NCI-H748 (cell line): Measurements from ENCODE around the gene HPX.

ENCODE experiments used
- DNase-seq: peaks from one replicate; lab custom pipeline; 2025; ENCODE audit not compliant: unreplicated experiment; lab: John Stamatoyannopoulos, UW

Gene HPX

DNA sequence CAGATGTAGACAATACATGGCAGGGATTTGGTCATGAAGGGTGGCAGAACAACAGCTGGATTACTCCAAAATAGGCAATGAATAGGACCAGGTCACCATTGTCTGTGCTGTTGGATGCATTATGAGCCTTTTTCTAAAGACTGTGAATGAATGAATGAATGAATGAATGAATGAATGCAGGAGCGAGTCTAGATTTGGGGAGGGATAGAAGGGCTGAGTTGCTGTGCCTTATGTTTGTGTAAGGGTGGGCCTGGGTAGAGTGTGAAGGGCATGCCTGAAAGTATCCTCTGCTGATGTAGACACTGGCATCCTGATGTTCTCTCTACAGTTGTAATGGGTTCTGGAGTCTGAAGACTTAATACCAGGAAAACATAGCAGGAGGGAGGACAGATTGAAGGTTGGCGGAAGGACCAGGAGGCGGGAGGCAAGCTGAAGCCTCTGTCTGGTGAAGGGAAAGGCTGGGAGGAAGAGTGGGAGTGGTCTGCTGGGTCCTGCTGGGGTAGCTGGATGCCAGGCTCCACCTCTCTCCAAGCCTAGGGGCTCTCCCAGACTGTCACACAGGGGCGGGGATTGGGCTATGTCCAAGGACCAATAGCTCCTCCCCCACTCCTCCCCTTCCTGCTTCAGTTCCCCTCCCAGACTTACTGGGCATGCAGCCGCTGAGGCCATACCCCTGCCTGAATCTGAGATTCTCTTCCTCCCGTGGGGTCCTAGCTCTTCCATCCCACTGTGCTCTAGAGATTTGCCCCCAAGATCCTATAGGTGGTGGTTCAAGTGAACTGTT is 28.1 kb upstream of the HPX start:
- peak; percentile 90 for DNase-seq

DNA sequence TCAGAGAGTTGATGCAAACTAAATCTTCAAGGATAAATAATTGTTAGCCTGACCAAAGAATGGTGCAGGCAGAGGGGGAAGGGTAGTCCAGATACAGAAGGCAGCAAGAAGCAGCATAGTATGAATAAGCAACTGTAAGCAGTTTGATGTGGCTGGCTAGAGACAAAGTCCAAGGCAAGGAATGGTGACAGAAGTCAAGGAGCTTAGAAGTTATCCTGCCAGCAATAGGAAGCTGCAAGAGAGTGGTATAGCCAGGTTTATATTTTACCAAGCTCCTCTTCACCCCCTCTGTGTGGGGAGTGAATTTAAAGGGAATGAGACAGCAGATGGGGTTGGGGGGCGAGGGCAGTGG is 18.3 kb upstream of the HPX start:
- no peak for DNase-seq

DNA sequence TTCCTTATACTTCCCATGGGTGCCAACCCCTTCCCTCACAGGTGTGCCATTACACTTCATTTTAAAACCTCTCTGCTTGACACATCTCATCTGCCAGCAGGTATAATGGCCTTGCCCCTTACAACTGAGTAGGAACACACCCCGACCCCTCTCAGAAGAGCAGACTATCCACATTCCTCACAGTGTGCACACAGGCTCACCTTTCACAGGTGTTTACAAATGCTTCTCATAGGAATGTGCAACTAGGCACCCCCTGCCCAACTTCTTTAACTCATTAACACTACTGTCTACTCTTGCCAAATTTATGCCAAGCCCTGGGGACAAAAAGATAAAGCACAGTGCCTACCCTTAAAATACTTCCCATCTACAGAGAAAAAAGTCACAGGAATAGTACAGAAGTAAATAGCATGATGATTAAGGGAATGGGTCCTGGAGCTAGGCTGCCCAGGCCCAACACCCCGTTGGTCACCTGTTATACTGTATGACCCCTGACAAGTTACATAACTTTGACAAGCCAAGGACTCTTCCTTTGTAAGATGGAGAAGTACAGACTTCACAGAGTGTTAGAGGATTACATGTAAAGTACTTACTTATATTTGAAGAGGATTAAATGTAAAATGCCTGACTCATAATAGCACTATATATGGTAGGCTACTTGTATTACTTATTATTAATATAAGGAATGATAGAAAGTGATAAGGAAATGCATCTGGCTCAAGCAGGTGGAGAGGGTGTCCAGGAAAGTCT is 17.7 kb upstream of the HPX start:
- DNase-seq: no peak

DNA sequence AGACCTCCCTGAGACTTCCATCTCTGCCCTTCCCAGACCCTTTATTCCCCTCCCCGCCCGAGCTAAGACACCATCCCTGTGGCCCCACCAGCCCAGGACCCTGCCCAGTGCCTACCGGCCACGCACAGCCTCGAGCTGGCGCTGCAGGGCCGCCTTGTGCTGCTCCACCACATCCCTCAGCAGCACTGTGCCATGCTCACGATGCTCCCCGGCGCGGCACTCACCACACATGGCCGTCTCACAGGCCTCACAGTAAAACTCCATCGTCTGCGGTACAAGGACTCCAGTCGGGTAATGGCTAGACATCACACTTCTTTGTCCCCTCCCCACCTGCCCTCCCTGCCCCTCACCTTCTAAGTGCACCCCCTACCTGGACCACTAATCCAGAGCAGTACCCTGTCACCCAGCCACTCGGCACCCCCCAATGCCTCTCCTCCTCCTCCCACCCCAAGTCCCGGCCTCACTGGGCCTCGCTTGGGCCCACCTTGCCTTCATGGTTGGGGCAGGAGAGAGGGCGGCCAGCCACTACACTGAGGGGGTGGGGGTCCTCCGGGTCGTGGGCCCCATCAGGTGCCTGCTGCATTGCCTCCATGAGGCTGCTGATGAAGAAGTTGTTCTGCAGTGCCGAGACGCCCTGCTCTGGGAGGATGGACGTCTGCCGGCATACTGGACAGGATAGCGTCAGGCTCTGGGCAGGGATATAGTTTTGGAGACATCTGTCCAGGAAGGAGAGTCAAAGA is 17.0 kb upstream of the HPX start:
- DNase-seq: no peak

DNA sequence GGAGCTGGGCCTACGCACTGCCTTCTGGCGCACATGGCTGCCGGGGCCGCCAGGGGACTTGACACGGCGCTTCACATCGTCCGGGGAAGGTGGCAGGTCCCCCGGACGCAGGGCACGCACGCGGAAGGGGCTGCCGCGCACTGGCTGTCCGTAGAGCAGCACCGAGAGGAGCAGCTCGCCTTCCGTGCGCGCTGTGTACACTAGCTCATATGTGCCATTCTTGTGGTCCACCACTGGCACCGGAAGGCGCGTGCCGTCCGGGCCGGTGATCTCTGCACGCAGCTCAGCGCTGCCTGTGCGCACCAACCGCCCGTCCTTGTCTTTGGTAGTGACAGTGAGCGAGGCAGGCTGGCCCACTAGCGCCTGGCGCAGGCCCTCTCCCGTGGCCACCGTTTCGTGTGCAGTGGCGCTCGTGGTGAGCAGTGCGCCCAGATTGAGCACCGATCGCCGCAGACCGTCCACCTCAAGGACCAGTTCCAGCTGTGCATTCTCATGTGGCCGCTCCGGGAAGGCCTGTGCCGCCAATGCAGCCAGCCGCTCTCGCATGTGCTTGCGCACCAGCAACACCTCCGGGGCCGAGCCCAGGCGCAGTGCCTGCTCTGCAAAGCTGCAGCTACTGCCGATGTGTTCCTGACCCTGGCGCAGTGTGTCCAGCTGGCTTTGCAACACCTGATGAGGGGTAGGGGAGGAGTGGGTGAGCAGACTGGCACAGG is 15.7 kb upstream of the HPX start:
- no peak for DNase-seq

DNA sequence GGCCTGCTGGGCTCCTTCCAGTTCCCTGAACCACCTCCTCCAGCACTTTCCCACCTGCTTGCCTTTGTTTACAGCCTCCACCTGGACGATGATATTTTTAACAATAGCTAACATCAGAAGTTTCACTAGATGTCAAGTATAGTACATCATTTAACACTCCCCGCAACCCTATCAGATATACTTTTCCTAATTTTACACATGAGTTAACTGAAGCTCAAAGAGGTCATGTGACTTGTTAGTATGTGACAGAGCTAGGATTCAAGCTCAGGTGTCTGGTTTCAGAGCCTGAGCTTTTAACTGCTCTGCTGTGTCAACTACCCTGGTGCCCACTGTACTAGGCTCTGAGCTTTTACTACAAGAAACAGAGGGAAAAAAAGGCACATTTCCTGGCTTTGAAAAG is 14.3 kb upstream of the HPX start:
- DNase-seq: no peak

DNA sequence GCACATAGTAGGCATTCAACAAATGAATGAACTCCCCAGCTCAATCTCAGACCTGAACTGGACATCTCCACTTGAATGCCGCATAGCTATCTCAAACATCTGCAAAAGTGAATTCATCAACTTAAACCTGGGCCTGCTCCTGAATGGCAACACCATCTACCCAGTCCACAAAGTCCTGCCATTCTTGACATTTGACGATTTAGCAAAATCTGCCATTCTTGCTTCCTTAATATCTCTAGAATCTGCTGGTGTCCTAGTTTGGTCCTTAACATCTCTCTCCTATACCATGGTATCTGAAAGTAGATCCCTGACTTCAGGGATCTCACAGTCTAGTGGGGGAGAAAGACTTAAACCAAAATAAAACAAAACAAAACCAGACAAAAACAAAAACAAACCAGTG is 12.4 kb upstream of the HPX start:
- DNase-seq: no peak

DNA sequence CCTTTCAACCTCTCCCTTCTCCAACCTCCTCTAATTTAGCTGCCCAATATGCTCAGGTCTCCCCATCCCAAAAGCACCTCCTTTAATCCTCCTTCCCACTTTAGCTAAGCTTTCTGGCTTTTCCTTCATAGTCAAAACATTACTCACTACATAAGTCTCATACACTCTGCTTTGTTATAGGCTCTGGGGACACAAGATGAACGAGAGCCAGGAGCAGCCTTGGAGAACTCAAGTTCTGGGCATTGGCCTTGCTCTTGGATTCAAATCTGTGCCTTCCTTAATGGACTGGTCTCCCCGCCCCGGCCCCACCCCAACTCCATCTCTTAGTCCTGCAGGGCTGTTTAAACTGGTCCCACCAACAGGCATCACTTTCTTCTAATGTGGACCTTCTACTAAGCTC is 11.4 kb upstream of the HPX start:
- no peak for DNase-seq

DNA sequence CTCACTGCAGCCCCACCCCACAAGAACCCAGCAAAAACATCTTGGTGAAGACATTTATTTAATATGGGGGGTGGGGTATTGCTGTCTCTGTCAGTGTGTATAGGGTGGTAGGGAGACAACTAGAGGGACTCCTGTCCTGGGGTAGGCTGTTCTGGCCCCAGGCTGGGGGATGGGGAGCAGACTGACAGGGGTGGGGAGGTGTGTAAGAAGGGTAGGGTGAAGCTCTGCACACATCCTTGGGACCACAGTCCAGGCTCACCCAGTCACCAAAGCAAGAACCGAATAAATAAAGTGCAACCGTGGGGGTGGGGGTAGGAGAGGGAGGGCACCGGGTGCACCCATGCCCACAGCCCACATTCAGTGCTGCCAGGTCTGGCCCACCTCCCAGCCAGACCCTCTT is 7.8 kb upstream of the HPX start:
- DNase-seq: no peak

DNA sequence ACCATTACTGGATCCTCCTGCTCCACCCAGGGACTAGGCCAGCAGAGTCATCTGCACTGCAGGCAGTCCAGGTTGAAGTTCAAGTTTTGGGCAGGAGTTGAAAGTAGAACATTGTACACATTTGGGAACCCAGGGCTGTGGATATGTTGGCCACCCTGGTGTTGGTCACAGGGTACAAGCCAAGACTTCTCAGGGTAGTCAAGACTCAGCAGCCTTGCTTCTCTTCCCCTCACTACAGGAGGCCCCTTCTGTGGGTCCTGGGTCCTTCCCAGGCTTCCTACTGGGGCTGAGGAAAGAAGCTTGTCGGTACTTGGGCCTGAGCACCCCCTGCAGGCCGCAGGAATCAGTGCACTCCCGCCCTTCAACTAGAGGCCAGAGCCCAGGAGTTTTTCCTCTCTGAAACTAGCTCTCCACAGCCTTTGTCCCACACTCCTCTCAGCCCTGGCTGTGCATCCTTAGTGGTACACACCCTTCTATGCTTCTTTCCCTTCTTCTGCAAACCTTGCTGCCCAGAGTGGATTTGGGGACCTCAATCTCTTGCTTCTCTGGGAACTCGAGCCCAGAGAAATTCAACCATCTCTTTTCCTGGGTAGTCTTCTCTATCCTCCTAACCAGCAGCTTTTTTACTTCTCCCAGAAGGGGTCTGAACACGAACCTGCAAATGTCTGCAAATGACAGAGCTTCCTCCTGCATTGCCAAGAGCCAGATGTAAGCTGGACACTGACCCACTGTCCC is 2.6 kb upstream of the HPX start:
- DNase-seq: peak; percentile 50

DNA sequence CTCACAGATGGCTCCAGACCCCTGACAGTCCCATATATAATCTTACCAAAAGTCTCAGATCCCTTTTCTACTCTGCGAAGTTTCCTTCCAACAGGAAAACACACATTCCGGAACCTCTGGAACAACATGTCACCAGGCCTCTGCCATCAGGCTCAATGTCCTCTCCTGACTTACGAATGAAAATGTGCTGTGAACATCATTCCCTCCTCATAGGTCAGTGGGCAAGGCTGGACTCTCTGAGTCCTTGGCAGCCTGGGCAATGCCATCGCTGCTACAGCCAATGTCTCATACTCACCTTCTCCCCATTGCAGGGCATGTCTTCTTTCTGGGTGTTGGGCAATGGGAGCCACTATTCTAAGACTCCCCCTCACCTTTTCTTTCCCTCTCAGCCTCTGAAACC is 1.7 kb upstream of the HPX start:
- no peak for DNase-seq

DNA sequence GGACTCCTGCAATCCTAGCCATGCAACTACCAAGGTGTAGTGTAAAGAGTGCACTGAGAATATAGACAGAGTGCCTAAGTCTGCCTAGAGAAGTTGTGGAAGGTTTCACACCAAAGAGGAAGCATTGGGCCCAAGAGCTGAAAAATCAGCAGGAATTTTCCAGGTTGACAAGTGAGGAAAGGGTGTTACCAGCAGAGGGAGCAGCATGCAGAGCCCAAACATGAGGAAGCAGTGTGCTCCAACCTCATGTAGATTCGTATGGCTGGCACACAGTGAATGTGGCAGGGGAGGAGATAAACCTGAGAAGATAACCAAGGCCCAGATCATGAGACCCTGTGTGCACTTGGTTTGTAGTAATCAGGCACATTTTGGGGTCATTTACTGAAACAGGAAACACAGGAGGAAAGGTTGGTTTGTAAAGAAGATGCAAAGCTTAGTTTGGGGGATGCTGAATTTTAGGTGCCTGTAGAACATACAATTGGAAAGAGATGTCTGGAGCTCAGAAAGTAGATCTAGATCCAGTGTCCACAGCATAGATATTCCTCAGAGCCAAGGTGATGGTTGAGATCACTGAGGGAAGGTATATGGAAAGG is 1.7 kb downstream of the HPX start:
- DNase-seq: peak; percentile 64

DNA sequence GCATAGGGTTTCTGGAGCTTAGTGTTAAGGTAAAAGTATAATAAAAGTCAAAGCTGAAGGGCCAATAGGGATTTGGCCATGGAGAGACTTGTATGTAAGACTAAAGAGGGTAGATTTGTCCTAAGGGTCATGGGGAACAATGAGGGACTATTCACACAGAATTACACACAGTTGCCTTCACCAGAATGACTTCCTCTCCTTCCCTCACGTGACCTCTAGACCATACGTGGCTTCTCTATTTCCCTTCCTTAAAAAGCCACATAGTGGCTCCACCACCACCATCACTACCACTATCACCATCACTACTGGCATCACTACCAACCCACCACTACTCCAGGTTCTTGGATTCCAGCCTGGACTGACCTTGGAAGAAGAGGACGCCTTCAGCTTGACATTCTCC is 2.8 kb downstream of the HPX start:
- no peak for DNase-seq

DNA sequence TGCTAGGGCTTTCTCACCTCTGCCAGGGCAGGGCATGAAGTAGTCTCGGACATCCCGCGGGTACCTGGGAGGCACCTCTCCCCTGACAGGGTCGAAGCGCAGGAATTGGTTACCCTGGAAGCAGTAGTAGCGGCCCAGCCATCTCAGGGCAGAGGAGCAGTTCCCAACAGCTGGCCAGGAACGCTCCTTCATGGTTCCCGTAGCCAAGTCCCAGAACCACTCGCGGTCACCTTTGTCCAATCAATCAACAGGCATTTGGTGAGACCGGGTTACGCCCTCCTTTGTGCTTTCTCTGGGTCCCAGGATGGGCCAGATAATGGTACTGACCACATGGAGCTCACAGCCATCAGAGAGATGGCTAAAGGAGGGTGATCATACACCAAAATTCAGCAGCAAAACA is 3.4 kb downstream of the HPX start:
- DNase-seq: no peak

DNA sequence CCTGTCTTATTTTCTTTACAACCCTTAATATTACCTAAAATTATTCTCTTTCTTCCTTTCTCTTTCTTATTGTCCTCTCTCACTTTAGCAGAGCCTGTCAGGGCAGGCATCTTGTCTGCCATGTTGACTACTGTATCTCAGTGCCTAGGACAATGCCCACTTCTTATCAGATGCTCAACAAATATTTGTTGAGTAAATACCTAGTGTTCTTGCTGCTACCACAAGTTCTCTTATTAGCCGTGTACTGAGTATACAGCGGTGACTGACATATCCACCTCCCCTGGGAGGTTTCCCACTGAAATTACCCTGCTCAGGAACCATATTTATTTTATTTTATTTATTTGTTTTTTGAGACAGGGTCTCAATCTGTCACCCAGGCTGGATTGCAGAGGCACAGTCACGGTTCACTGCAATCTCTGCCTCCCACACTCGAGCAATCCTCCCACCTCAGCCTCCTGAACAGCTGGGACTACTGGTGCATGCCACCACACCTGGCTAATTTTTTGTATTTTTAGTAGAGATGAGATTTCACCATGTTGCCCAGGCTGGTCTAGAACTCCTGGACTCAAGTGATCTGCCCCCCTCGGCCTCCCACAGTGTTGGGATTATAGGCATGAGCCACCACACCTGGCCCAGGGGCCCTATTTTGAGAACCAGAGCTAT is 6.7 kb downstream of the HPX start:
- peak; percentile 9 for DNase-seq

DNA sequence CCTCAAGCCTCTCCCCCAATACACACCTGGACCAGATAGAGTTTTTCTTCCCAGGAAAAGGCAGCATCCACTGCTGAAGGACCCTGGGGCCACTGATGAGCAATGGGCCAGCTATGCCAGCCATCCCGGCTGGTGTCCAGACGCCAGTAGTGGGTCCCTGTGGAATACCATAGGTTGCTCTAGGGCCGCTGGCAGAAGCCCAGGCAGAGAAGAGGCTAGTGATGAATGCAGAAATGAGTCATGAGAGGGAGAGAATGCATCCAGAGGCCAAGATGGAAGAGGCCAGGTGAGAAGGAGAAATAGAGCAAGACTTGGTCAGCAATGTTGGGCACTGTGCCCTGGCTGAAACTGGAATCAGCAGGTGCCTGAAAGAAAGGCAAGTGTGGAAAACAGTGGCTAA is 8.9 kb downstream of the HPX start:
- DNase-seq: no peak

DNA sequence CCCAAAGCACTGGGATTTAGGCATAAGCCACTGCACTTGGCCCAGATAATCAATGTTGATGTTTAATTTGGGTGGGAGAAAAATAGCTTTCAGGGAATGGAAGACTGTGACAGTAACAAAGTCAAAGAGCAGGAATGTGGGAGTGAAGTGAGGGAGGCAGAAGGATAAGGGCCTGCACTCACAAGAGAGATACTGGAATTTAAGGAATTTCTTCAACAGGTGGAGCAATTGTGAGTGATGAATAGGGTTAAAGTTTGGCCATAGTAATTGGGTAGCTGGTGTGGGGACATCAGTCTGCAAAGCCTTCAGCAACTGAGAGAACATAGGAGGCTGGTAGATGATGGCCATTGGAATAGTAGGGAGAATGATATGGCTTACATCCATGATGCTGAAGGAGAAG is 13.3 kb downstream of the HPX start:
- DNase-seq: no peak

DNA sequence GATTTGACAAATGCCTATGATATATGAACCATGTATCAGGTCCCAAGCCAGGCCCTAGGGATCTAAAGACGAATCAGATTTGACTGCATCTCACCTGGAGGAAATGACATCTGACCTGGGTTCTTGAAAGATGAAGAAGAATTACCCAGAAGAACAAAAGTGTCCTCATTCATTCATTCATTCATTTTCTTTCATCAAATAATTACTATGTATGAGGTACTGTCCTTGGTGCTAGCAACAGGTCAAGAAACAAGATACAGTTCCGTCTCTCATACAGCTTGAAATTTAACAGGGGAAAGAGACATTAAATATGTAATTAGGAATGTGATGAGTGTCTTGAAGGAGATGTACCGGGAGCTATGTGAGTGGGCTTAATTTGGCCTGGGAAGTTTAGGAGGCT is 20.1 kb downstream of the HPX start:
- DNase-seq: no peak

DNA sequence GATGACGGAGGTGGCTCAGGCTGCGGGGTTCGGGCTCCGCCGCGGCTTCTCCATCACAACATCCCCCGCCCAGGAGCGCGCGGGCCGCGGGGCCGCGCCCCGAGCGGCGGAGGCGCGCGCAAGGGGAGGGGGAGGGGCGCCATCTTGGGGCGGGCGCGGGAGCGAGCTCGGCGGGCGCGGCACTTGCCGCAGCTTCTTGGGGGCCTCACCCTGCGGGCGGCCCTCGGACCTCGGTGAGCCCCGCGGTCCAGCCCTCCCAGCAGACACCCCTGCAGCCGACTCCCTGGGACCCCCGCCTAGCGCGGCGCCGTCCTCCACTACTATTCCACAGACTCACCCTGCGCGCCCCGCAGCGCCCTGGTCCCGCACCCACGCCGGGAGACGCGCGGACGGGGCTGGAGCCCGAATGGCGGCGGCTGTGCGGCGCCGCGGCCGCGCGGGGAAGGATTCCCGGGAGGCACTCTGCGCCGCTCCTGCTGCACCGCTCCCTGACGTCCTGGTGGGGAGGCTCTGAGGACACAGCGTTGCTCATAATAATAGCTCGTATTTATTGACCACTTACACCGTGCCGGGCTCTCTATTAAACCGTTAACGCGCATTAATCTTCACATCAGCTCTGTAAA is 21.7 kb downstream of the HPX start, which contains the start of gene APBB1:
Gene APBB1 (minus strand): TSS at position 86 of the 623 bp plus-strand sequence. CDS start 7,747 bp downstream, outside the sequence.
- DNase-seq: peak; percentile 77
